Esophagus squamous epithelium (tissue), 4 donors: Measurements from ENCODE around the gene FAM131C.

ENCODE experiments used
- CTCF ChIP-seq, 6 experiments: fragments of 450-650 bp in 4 of 6; fragments of 200-600 bp in 2 of 6; sonication (generic) in 2 of 6; IDR thresholded peaks; one replicate each; pipeline ENCODE4 v1.5.1; 2016 to 2019; ENCODE audit warnings: antibody characterized with exemption in 6 of 6, mild to moderate bottlenecking in 4 of 6, moderate library complexity in 4 of 6
- POLR2A ChIP-seq, 4 donors: fragments of 450-650 bp; IDR thresholded peaks; one replicate each; pipeline ENCODE4 v1.6.1; 2017; ENCODE audit warnings: antibody characterized with exemption in 4 of 4, mild to moderate bottlenecking in 4 of 4, moderate library complexity in 3 of 4

GRCh38 chr1:16117936-16118335 is 44.5 kb upstream of the FAM131C start:
- TF ChIP-seq CTCF (IDR thresholded peaks at IDR 0.05) = no peak
- TF ChIP-seq POLR2A (IDR thresholded peaks at IDR 0.05) = no peak
